ENCODE measurements around the gene KCNQ1. TPM values are rescaled to one million over a fixed set of nuclear protein-coding genes. Genes with fewer than 3 reads are reported as not detected.
A peak's percentile ranks its signal among the peaks of the same experiment; 100 is the strongest.

The KCNQ1 gene
- total and polyA plus RNA-seq, 2 of the 13 experiments (the other 11 are each of a cell fraction or from before 2014, with no cell fraction given): 0.02 to 0.08 TPM

GRCh38 chr11:2645779-2646118 is 200.9 kb downstream of the KCNQ1 start (continued):
- TF ChIP-seq E2F1 (CRISPR knock-in tag; IDR thresholded peaks at IDR 0.05): no peak
- TF ChIP-seq ZNF367 (CRISPR knock-in tag; IDR thresholded peaks at IDR 0.05; ENCODE audit: borderline replicate concordance): no peak
- no peak for TF ChIP-seq ZNF761 (CRISPR knock-in tag; conservative IDR thresholded peaks at IDR 0.05)
- TF ChIP-seq IKZF4 (CRISPR knock-in tag; IDR thresholded peaks at IDR 0.05; ENCODE audit: borderline replicate concordance, low read depth, not compliant biosample characterization): no peak
- TF ChIP-seq NFE2L2 (IDR thresholded peaks at IDR 0.05; ENCODE audit: low read length): no peak
- no peak for TF ChIP-seq ZZZ3 (CRISPR knock-in tag; IDR thresholded peaks at IDR 0.05; ENCODE audit: borderline replicate concordance)
- no peak for TF ChIP-seq KIAA2018 (CRISPR knock-in tag; IDR thresholded peaks at IDR 0.05; ENCODE audit: borderline replicate concordance)
- no peak for TF ChIP-seq PBX2 (CRISPR knock-in tag; IDR thresholded peaks at IDR 0.05)
- no peak for TF ChIP-seq MIER2 (CRISPR knock-in tag; IDR thresholded peaks at IDR 0.05)
- TF ChIP-seq GATAD2A (CRISPR knock-in tag; IDR thresholded peaks at IDR 0.05): no peak
- no peak for TF ChIP-seq NR2C2 (CRISPR knock-in tag; IDR thresholded peaks at IDR 0.05; ENCODE audit: borderline replicate concordance)
- peak; percentile 75 for TF ChIP-seq RBM22 (optimal IDR thresholded peaks at IDR 0.05; ENCODE audit: low read length)
- 0 out of 2 replicates have a peak, but pooled peaks have one; percentile 2 for TF ChIP-seq TFE3 (CRISPR knock-in tag; IDR thresholded peaks at IDR 0.05)
- no peak for TF ChIP-seq ZSCAN22 (CRISPR knock-in tag; IDR thresholded peaks at IDR 0.05)
- no peak for TF ChIP-seq ZNF800 (CRISPR knock-in tag; IDR thresholded peaks at IDR 0.05)
- TF ChIP-seq GTF3A (CRISPR knock-in tag; conservative IDR thresholded peaks at IDR 0.05): no peak
- TF ChIP-seq ZNF746 (CRISPR knock-in tag; IDR thresholded peaks at IDR 0.05): no peak
- no peak for TF ChIP-seq CHD2 (IDR thresholded peaks at IDR 0.05; ENCODE audit: low read depth, low read length)

All from HepG2 (cell line).